ENCODE data around the gene CDC14B. TPM values are rescaled to one million over a fixed set of nuclear protein-coding genes. Genes with fewer than 3 reads are reported as not detected.

CDC14B gene
- polyA plus RNA-seq, 1 donor from 2014 or later, result 7.0 TPM

DNA sequence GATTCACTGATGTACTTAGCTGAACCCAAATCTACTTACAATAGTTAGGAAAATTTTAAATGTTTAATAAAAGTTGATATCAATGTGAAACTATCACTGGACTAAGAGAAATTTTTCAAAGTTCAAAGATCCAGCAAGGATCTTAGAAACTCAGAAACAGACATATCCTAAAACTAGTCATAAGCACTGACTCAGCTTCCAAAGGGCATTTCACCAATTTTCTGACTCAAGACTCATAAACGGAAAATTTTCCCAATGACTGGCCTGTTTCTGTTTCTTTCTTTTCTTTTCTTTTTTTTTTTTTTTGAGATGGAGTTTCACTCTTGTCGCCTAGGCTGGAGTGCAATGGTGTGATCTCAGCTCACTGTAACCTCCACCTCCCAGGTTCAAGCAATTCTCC is 66.6 kb downstream of the CDC14B start:
- no peaks in the 10 kb centered on the region for H3K79me2 ChIP-seq (replicated peaks; ENCODE audit: insufficient read depth, low read length)
- no peaks in the 10 kb centered on the region for H3K9me2 ChIP-seq (ENCODE audit: insufficient read depth, low read length)
- H3K9ac ChIP-seq (ENCODE audit: low read length), result no peak overlapping the region
- H3K27me3 ChIP-seq (ENCODE audit: insufficient read depth, low read depth, low read length), result no peaks in the 10 kb centered on the region
- no peak overlapping the region for H3K4me2 ChIP-seq (ENCODE audit: low read length)
- no peaks in the 10 kb centered on the region for H3K36me3 ChIP-seq (ENCODE audit: insufficient read depth, low read length)
- H3K27ac ChIP-seq (ENCODE audit: low read length), result no peak overlapping the region
- H3F3A ChIP-seq (ENCODE audit: insufficient read depth, low read length, poor library complexity, severe bottlenecking), result no peaks in the 10 kb centered on the region
- no peak overlapping the region for H2AFZ ChIP-seq (ENCODE audit: low read depth, low read length)
- TF ChIP-seq EP300 (conservative IDR thresholded peaks at IDR 0.05; ENCODE audit: poor library complexity, severe bottlenecking), result no peak
- TF ChIP-seq, protein P1, sequence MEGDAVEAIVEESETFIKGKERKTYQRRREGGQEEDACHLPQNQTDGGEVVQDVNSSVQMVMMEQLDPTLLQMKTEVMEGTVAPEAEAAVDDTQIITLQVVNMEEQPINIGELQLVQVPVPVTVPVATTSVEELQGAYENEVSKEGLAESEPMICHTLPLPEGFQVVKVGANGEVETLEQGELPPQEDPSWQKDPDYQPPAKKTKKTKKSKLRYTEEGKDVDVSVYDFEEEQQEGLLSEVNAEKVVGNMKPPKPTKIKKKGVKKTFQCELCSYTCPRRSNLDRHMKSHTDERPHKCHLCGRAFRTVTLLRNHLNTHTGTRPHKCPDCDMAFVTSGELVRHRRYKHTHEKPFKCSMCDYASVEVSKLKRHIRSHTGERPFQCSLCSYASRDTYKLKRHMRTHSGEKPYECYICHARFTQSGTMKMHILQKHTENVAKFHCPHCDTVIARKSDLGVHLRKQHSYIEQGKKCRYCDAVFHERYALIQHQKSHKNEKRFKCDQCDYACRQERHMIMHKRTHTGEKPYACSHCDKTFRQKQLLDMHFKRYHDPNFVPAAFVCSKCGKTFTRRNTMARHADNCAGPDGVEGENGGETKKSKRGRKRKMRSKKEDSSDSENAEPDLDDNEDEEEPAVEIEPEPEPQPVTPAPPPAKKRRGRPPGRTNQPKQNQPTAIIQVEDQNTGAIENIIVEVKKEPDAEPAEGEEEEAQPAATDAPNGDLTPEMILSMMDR (IDR thresholded peaks at IDR 0.05; ENCODE audit: poor library complexity, severe bottlenecking), result no peak
- TF ChIP-seq EZH2 (IDR thresholded peaks at IDR 0.05; ENCODE audit: borderline replicate concordance, insufficient read depth, low read length, poor library complexity, severe bottlenecking), result no peak
- no peak for TF ChIP-seq MXI1 (conservative IDR thresholded peaks at IDR 0.05; ENCODE audit: poor library complexity, severe bottlenecking)
- no peak for TF ChIP-seq RAD21 (conservative IDR thresholded peaks at IDR 0.05)
- no peak for TF ChIP-seq POLR2AphosphoS5 (IDR thresholded peaks at IDR 0.05)
- no peak overlapping the region for H3K4me3 ChIP-seq (ENCODE audit: low read length)
- H4K20me1 ChIP-seq (ENCODE audit: insufficient read depth), result no peaks in the 10 kb centered on the region
- H3K9me3 ChIP-seq (ENCODE audit: low read length), result no peaks in the 10 kb centered on the region

DNA sequence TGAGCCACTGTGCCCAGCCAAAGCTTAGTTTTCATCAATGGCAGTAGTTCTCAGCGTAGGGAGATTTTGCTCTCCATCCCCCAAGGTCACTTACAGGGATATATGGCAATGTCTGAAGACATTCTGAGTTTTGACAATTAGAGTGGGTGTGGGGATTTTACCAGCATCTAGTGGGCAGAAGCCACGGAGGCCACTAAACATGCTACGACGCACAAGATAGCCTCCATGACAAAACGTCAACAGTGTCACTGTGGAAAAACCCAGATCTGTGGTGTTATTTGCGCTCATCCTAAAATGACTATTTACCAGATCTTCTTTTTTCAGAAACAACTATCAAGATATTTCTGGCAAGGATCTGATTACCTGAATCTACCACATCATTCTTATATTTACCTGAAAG is 68.2 kb downstream of the CDC14B start:
- Histone ChIP-seq H3K9me2 (ENCODE audit: insufficient read depth, low read length) (no peaks in the 10 kb centered on the region), H3K36me3 (ENCODE audit: insufficient read depth, low read length) (no peaks in the 10 kb centered on the region), H3K4me2 (ENCODE audit: low read length) (no peak overlapping the region), H3K79me2 (replicated peaks; ENCODE audit: insufficient read depth, low read length) (no peaks in the 10 kb centered on the region), H3K4me3 (ENCODE audit: low read length) (no peak overlapping the region), H2AFZ (ENCODE audit: low read depth, low read length) (no peak overlapping the region), H3K27me3 (ENCODE audit: insufficient read depth, low read depth, low read length) (no peaks in the 10 kb centered on the region), H4K20me1 (ENCODE audit: insufficient read depth) (no peaks in the 10 kb centered on the region), H3K27ac (ENCODE audit: low read length) (no peak overlapping the region), H3K9ac (ENCODE audit: low read length) (no peak overlapping the region), H3K9me3 (ENCODE audit: low read length) (no peaks in the 10 kb centered on the region), H3F3A (ENCODE audit: insufficient read depth, low read length, poor library complexity, severe bottlenecking) (no peaks in the 10 kb centered on the region)
- TF ChIP-seq SMC3 (conservative IDR thresholded peaks at IDR 0.05; ENCODE audit: poor library complexity) (no peak), EP300 (conservative IDR thresholded peaks at IDR 0.05; ENCODE audit: poor library complexity, severe bottlenecking) (no peak), POLR2AphosphoS5 (IDR thresholded peaks at IDR 0.05) (no peak), EZH2 (IDR thresholded peaks at IDR 0.05; ENCODE audit: borderline replicate concordance, insufficient read depth, low read length, poor library complexity, severe bottlenecking) (no peak), TAF1 (IDR thresholded peaks at IDR 0.05; ENCODE audit: low read depth) (no peak), MXI1 (conservative IDR thresholded peaks at IDR 0.05; ENCODE audit: poor library complexity, severe bottlenecking) (no peak), RAD21 (conservative IDR thresholded peaks at IDR 0.05) (no peak)
- TF ChIP-seq, protein P1 (IDR thresholded peaks at IDR 0.05; ENCODE audit: poor library complexity, severe bottlenecking), result no peak
- TF ChIP-seq, protein P2, sequence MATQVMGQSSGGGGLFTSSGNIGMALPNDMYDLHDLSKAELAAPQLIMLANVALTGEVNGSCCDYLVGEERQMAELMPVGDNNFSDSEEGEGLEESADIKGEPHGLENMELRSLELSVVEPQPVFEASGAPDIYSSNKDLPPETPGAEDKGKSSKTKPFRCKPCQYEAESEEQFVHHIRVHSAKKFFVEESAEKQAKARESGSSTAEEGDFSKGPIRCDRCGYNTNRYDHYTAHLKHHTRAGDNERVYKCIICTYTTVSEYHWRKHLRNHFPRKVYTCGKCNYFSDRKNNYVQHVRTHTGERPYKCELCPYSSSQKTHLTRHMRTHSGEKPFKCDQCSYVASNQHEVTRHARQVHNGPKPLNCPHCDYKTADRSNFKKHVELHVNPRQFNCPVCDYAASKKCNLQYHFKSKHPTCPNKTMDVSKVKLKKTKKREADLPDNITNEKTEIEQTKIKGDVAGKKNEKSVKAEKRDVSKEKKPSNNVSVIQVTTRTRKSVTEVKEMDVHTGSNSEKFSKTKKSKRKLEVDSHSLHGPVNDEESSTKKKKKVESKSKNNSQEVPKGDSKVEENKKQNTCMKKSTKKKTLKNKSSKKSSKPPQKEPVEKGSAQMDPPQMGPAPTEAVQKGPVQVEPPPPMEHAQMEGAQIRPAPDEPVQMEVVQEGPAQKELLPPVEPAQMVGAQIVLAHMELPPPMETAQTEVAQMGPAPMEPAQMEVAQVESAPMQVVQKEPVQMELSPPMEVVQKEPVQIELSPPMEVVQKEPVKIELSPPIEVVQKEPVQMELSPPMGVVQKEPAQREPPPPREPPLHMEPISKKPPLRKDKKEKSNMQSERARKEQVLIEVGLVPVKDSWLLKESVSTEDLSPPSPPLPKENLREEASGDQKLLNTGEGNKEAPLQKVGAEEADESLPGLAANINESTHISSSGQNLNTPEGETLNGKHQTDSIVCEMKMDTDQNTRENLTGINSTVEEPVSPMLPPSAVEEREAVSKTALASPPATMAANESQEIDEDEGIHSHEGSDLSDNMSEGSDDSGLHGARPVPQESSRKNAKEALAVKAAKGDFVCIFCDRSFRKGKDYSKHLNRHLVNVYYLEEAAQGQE (IDR thresholded peaks at IDR 0.05; ENCODE audit: borderline replicate concordance), result no peak

Data from neural cell (in vitro differentiated cells).